Stimulated activated CD8-positive, alpha-beta memory T cell treated with anti-CD3 and anti-CD28 coated beads, Interleukin-15, amount 100 ng/mL, for 24 hours (primary cell): ENCODE measurements around the gene ZNFX1.

Source experiments
- DNase-seq: peaks from one replicate; pipeline ENCODE4 v3.0.0-alpha.2; 2020; ENCODE audit warnings: low read depth

The ZNFX1 gene

DNA sequence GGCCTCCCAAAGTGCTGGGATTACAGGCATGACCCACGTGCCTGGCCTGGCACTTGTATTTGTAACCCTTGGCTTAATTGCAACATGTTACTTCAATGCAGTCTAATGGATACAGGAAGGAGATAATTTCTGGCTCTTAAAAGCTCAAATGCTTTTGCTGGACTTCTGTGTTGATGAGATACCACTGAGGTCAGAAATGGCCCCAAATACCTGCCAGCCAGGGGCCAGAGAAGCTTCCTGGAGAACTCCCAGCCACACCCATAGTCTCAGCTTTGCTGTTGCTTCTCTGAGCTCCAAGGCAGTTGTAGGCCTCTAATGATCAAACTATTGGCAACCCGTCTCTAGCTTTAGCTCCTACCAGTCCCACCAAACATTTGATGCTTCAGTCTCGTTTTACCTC, 14.2 kb upstream of the ZNFX1 start:
- no peak for DNase-seq

DNA sequence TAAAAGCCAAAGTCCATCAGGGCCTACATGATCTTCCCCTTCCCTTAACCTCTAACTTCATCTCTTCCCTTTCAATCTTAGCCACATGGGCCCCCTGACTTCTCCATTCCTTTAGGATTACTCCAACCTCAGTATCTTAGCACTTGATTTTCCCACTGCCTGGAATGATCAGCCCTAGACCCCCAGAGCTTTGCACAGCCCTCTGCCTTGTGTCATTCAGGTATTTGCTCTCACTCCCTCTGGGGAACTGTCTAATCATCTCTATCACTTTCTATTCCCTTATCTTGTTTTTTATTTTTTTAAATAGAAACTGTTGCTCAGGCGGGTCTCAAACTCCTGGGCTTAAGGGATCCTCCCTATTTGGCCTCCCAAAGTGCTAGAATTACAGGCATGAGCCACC, 13.3 kb upstream of the ZNFX1 start:
- DNase-seq: no peak

DNA sequence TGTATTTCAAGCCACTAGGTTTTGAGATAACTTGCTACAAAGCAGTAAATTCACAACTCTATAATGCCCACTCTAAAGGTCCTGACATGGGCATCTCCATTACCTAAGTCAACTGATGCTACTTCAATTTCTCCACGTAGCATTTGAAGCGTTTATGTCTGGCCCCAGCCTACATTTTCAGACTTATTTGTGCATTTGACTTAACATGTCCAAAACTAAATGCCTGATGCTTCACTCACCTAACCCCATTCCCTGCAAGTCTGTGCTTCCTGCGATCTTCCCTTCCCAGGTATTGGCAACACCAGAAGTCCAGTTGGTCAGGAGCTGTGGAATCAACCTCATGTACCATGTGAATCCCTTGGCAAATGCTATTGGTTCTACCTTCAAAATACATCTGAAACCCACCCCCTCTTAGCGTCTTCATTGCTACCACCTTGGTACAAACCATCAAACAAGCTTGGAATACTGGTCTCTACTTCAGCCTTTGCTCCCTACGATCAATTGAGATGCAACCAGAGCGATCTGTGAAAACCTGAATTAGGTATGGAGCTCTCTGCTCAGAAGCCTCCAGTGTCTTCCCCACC, 12.8 kb upstream of the ZNFX1 start:
- DNase-seq: no peak

DNA sequence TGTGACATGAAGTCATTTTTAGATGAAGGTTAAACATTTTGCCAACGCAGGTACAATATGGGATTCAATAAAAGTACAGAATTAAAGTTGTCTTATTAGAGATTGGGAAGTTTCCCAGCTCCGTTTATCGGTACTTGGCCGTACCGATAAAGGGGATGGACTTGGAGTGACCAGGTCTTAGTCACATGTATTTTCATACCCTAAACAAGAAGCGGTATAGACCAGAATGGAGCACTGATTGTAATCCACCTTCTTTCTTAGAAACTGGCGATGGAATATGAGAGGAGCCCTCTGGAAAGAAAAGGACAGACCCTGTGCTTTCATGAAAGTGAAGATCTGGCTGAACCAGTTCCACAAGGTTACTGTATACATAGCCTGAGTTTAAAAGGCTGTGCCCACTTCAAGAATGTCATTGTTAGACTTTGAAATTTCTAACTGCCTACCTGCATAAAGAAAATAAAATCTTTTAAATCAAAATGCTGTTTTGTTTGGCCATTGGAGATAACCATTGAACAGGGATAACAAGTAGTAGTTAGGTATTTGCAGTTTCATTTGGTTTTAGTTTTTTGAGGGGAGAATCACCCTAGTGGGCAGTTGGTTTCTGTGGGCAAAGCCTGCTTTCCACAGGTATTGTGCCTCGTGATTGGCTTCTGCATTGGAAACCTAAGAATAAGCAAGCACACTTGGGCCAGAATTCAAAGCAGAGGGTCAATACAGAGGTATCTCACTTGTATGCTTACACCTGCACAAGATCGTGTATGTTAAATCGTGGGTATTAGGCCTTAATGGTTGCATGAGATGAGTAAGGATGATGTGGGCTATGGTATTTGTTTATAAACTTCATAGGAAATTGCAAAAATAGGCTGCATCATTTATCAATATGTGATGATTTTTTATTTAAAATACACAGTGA, 11.2 kb upstream of the ZNFX1 start:
- DNase-seq: no peak

DNA sequence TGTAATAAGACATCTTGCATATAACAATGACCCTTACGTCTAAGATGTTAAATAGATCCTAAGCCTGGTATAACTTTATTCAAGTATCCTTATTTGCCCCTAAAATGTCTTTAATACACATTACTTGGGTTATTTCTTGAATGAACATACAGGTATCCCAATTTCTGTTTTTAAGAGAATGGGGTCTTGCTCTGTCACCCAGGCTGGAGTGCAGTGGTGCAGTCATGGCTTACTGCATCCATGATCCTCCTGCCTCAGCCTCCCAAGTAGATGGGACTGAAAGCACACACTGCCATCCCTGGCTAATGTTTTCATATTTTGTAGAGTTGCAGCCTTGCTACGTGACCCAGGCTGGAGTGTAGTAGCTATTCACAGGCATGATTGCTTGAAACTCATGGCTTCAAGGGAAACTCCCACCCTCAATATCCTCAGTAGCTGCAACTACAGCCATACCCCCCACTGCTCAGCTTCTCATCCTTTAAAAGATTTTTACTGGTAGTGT, 10.4 kb upstream of the ZNFX1 start:
- DNase-seq: no peak

DNA sequence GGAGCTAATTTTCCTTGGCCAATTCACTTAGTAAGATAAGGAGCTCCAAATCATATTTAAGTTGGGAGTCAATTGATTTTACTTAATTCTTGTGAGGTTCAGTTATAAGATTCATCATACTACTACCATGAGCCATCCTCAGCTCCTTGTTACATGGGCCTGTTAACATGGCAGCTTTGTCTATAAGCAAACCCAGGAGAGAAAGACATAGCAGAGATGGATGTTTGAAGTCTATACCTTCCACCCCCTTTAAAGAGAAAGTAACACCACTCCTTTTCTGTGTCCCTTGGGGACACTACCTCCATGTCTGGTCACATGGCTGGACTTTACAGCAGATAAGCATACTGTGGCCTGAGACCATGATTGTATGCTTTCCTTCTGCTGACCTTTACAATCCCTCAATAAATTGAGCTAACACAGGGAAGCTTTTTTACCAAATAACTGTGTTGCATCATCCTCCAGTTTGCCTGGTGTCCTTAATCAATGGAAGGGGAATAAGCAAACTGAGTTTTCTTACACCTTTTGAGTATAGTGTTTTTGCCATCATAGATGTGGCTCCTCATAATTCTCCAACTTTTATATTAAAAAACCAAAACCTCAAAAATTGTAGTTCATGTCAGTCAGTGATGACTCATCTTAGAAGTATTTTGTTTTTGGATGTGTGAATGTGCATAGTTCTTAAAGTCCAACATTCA, 9.8 kb upstream of the ZNFX1 start:
- no peak for DNase-seq

DNA sequence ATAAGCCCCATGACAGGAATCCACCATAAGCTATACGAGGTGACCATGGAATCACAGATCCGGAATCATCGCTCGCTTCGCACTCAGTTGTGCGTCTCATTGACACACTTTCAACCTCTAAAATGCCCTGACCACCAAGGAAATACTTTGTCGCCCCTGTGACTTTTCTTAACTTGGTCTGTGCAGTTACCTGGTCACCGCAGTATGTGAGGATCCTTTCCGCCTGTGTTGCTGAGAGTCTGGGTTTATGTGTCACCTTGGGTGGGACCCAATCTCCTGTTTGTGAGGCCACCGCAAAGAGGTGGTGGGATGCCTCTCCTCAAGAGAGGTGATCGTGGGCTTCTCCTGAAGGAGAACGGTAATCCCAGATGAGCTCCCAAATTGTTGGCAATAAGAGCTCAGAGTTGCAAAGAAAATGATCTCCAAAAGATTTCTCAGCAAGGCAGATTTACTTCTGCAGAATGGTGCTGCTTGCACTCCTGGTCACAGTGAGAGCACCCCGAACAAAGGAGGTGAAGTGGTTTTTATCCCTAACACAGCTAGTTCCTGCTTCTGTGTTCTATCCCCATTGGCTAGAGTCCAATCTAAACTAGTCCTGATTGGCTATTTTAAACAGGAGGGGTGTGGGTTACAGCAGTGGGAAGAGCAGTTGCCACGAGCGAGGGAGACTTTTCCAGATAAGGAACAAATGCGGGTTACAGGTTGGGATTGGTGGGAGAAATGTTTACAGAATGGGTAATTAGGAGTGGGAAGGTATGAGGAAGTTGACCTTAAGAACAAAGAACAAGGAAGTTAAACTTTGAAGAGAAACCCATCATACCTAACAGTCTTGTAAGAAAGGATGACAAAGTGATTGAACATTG, 9.1 kb upstream of the ZNFX1 start:
- no peak for DNase-seq

DNA sequence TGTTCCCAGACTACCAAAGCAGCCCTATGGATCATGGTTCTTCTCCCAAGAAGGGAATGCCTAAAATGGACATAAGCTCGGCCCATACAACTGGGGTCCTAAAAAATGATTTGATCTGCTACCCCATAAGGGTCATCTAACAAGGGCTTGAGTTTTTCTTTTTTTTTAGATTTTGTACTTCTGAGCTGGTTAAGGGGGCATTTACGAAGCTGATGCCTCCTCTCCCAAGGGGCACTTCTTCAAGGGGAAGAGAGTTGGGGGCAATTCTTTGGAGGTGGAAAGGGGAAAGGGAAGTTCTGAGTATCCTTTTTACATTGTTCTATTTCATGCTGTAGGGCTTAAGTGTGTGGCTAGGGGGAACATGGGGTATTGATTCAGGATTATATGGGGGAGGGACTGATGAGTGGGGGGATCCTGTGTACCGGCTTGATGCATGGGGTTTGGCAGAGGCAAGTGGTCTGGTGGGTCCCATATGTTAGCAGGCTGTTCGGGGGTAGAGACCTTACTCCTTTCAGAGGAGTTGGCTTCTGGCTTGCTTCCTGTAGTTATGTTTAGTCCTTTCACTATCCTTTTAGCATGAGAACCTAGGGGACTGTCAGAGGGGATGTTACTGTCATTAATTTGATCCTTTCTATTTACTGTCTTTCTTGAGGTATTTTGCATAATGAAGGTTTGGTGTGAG, 8.1 kb upstream of the ZNFX1 start:
- DNase-seq: no peak

DNA sequence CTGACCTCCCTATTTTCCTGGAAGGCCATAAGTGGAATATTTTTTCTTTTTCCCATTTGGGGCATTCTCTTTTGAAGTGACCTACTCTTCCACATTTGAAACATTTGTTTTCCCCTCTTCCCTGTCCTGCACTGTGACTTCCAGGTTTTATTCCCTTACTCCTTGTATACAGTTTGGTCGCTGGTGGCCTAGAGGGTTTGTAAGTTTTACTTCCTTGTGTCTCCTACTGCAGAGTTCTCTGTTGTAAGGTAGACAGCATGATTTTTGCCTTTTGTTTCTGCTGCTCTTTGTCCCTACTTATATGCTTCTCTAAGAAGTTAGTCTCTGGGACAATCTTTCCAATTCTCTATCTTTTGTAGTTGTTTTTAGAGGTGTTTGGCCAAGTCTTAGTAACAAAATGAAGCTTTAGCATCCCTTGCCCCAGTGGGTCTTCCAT, 7.4 kb upstream of the ZNFX1 start:
- DNase-seq: no peak

DNA sequence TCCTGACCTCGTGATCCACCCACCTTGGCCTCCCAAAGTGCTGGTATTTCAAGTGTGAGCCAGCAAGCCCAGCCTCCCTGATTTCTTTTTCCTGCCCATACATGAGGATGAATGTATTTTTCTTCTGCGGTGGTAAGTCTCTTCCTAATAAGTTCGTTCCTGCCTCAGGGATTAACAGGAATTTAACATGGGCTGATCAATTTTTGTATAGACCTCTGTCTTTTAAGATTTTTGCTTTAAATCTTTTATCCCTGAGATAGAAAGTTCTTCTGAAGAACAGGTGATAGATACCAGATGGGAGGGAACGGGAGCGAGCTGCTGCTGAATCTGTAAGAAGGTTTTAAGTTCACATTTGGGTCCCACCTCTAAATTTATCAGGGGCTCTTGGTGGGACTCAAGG, 7.0 kb upstream of the ZNFX1 start:
- no peak for DNase-seq

DNA sequence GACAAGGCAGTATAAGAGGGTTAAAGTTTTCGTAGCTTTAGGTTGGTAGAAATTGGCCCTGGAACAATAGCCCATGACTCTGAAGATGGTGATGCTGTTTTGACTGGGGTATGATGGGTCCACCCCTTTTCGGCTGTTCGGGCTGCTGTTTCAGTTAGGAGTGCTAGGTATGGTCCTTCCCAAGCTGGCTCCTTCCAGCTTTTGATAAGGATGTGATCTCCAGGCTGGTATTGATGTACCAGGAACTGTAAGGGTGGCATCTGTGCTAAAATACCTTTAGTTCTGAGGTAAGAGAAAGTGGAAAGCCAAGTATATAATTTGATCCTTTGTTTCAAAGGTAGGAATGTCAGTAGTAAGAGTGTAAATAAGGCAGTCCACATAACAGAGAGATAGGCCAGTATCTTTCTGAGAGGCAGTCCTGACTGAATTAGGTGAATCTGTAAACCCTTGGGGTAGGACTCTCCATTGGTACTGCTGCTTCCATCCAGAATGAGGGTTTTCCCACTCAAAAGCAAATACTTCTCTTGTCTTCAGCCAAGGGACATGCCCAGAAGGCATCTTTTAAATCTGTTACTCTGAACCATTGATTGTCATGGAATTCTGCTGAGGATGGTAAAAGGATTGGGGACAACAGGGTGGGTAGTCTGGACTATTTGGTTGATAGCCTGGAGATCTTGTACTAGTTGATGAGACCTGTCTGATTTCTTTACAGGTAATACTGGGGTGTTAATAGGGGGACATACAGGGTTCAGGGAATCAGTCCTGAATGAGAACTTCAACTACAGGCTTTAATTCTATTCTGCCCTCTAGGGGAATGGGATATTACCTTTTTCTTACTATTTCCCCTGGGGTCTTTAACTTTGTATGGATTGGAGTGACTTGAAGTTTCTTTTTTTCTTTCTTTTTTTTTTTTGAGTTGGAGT, 6.1 kb upstream of the ZNFX1 start:
- no peak for DNase-seq

DNA sequence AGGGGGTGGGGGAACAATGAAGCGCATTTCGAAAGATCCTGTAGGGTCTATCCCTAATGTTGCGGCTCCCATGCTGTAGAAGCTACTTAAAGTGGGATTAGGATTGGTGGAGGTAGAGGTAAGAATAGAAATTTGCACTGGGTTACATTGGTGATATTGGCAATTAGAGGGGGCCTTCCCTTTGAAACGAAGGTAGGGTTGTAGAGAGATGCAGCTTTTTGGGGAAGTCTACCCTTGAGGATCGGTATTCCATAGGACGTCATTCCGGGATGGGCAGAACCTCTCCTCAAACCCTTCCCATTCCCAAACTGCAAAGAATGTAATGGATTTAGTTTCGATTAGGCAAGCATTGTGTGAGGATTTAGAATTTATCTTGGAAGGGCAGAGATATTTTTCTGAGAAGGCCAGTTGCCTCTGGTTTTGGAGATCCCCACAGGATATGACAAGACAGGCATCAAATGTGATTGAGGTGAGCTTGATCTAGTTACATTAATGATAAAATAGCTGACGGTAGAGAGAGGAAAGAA, 5.4 kb upstream of the ZNFX1 start:
- DNase-seq: no peak

DNA sequence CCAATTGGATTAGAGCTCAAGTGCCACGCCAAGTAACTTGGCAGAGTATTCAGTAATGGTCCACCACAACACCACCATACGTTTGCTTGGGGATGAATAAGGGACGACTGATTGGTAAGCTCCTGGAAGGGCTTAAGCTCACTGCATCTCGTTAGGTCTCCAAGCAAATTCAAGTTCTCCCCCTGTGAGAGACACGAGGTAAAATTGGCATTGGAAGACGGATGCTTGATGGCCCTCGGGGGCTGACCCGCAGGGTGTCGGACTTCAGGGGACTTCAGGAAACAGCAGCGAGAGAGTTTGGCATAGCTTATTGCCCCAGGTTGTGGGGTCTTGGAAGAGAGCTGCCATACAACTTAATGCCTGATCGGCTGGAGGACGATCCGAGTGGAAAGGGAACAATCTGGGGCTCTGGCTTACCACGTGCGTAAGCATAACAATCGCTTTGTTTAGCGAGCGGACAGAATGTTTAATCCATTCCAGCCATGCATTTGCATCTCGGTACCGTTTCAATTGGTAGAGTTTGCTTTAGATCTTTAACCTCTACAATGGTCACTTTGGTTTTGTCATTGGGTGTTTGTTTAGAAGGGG, 4.8 kb upstream of the ZNFX1 start:
- DNase-seq: no peak

DNA sequence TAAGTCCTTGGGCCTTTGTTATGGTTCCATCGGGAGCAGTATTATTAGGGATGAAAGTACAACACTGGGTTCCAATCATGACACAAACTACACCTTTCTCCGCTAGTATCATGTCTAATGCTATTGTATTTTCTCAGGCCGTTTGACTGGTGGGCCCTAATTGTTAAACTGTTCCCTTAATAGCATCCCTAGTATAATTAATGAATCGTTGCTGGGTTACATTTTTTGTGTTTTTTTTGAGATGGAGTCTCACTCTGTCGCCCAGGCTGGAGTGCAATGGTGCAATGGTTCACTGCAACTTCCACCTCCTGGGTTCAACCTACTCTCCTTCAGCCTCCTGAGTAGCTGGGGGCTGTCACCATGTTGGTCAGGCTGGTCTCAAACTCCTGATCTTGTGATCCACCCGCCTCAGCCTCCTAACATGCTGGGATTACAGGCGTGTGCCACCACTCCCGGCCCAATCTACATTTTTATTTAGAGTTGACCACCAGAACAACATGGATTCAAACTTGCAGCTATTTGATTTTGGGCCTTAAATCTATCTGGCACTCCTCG, 4.1 kb upstream of the ZNFX1 start:
- DNase-seq: no peak

DNA sequence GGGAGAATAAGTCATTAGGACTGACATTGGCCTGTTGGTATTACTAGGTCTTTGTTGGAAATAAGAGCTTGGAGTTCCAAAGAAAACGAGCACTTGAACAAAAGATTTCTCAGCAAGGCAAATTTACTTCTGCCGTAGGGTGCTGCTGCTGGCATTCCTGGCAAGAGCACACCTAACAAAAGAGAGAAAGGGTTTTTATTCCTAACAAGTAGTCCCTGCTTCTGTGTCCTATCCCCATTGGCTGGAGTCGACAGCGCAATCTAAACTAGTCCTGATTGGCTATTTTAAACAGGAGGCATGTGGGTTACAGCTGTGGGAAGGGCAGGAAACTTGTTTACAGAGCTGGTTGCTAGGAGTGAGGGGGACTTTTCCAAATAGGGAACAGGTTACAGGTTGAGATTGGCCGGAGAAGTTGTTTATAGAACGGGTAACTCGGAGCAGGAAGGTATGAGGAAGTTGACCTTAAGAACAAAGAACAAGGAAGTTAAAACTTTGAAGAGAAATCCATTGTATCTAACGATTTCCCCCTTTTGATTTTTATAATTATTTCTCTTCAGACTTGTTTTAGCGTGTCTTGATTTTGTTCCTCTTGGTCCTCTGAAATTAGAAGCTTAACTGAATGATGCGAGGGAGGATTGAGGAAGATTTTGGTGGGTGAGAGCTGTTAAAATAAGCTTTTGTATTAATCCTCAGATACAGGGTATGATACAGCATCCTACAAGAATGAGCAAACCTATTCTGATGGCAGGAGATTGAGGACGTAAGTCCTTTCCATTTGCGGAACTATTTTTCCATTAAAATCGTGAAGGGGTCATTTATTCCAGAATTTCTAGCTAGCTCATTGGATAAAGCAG, 3.4 kb upstream of the ZNFX1 start:
- no peak for DNase-seq

DNA sequence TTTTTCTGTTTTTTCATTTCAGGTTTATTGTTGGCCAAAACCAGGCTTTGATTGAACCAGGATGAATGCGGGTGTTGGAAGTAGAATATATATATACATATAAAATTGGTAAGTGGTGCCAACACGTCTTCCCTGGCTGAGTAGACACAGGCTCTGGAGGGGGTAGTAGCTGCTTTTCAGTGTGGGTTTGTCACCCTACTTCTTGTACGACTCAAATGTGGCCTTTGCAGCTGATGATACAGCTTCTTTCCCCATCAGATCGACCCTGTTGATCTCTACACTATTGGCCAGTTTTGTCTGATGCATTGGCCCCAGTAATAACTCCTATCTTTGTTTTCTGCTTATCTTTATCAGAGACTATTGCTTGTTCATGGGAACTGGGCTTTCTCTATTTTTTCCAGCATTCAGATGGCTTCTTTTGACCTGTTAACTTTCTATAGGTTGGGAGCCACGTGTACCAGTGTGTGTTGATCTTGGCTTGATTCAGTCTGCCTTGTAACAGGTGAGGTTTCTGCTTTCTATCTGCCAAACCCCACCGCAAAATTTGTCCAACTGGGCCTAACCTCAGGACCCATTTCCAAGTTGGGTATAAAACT, 2.7 kb upstream of the ZNFX1 start:
- no peak for DNase-seq

DNA sequence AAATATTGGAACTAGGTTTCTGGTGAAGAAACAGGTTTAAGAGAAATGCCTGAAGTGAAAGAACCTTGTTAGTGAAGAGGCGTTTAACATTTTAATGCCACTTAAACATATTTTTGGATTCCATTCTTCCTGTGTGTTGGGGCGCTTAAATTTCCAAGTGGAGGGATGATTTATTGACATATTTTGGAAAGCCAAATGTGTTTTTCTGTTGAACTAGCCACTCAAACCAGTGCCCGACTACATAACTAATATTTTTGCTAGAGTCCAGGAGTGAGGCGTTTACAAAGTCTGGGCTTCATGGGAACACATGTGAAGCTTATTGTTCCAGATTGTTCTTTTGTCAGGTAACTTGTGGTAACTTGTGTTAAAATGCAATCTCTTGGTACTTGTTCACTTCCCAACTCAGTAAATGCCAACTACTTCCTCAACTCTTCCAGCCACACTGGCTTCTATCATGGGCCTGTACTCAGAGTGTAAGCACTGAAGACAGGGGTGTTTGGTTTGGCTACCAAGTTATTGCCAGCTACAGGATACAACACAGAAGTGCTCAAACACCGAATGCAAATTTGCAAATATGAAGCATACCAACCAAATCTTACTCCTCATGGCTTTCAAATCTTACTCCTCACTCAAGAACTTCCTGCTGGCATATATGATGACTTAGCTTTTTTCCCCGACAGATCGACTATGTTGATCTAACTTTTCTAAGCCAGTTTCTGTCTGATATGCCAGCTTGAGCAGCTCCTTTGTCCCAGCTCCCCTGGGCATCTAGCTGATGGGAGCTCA, 2.0 kb upstream of the ZNFX1 start:
- DNase-seq: no peak
